Fibroblast of gingiva (primary cell): ENCODE measurements around the gene ITPKC.
"Not testable (repeated sequence)": the region's sequence is repeated elsewhere in the genome, so short reads cannot be mapped to it uniquely, and the experiment has no call there.

Experiments used
- DNase-seq: peaks from one replicate; pipeline ENCODE4 v3.0.0-alpha.2; 2011; ENCODE audit warnings: low read depth

The ITPKC gene

GRCh38 chr19:40768869-40769268 lies 52.0 kb downstream of the ITPKC start:
- DNase-seq, result no peak

GRCh38 chr19:40771101-40771862 lies 54.4 kb downstream of the ITPKC start:
- not testable (repeated sequence) for DNase-seq

- DNase-seq, result no peak
Observed at GRCh38 chr19:40774916-40775631, 58.2 kb downstream of the ITPKC start, which contains the start of gene MIA. Gene MIA, plus strand, starts transcription at chr19:40775521. Its CDS starts 22 bp downstream, at chr19:40775543.

- DNase-seq, result no peak
Observed at GRCh38 chr19:40775632-40776022, 58.7 kb downstream of the ITPKC start.

GRCh38 chr19:40776364-40776763 lies 59.5 kb downstream of the ITPKC start:
- no peak for DNase-seq

- peak; percentile 84 for DNase-seq
Observed at GRCh38 chr19:40776932-40777644, 60.2 kb downstream of the ITPKC start.

- DNase-seq, result no peak
Observed at GRCh38 chr19:40777645-40777936, 60.7 kb downstream of the ITPKC start.

GRCh38 chr19:40777937-40778705 lies 61.2 kb downstream of the ITPKC start, which contains the start of gene RAB4B:
Gene RAB4B, plus strand, starts transcription at chr19:40778247. Its CDS starts 129 bp downstream, at chr19:40778376.
- DNase-seq, result peak; percentile 100

- DNase-seq, result no peak
Observed at GRCh38 chr19:40778706-40779284, 61.9 kb downstream of the ITPKC start.

GRCh38 chr19:40780582-40780981 lies 63.7 kb downstream of the ITPKC start:
- DNase-seq, result no peak

GRCh38 chr19:40781140-40781539 lies 64.2 kb downstream of the ITPKC start:
- no peak for DNase-seq

GRCh38 chr19:40783711-40784110 lies 66.8 kb downstream of the ITPKC start:
- no peak for DNase-seq

GRCh38 chr19:40784146-40784545 lies 67.2 kb downstream of the ITPKC start:
- not testable (repeated sequence) for DNase-seq

- DNase-seq, result no peak
Observed at GRCh38 chr19:40785526-40785925, 68.6 kb downstream of the ITPKC start.

GRCh38 chr19:40786060-40787037 lies 69.4 kb downstream of the ITPKC start:
- no peak for DNase-seq
